ENCODE data around the gene RASGRP2.

The RASGRP2 gene

GRCh38 chr11:64718084-64718779 lies 25.7 kb downstream of the RASGRP2 start:
- Histone ChIP-seq H3K27ac (no peak overlapping the region), H3K4me3 (ENCODE audit: low read depth, low read length) (no peak overlapping the region), H3K27me3 (ENCODE audit: insufficient read depth, low read depth, severe bottlenecking) (peaks cover 22% of the 10 kb centered on the region), H3K36me3 (no peaks in the 10 kb centered on the region), H3K9me3 (ENCODE audit: severe bottlenecking) (no peaks in the 10 kb centered on the region)
- no peak for DNase-seq
- TF ChIP-seq CTCF (IDR thresholded peaks at IDR 0.05; ENCODE audit: low read depth, low read length), result no peak

DNA sequence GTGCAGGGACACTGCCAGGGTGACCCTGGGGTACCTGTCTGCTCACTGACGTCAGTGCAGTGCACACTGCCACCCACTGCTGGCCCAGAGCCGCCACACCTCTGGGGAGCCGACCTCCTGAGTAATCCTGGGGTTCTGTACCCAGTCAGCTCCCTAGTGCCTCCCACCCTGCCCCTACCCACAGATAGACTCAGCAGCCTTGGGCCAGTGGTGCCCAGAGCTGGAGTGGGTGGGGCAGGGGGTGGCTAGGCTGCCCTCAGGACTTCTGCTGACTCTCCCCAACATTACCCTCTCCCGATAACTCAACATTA lies 26.7 kb downstream of the RASGRP2 start:
- peak; percentile 24; the same call in 1 of the 2 replicates for TF ChIP-seq CTCF (IDR thresholded peaks at IDR 0.05; ENCODE audit: low read depth, low read length)
- Histone ChIP-seq H3K9me3 (ENCODE audit: severe bottlenecking) (no peaks in the 10 kb centered on the region), H3K27me3 (ENCODE audit: insufficient read depth, low read depth, severe bottlenecking) (peaks cover 28% of the 10 kb centered on the region), H3K36me3 (no peaks in the 10 kb centered on the region), H3K4me3 (ENCODE audit: low read depth, low read length) (no peak overlapping the region), H3K27ac (no peak overlapping the region)
- DNase-seq, result no peak

GRCh38 chr11:64716473-64717267 lies 27.3 kb downstream of the RASGRP2 start:
- no peak for TF ChIP-seq CTCF (IDR thresholded peaks at IDR 0.05; ENCODE audit: low read depth, low read length)
- no peaks in the 10 kb centered on the region for H3K9me3 ChIP-seq (ENCODE audit: severe bottlenecking)
- no peak overlapping the region for H3K27ac ChIP-seq
- no peak for DNase-seq
- no peak overlapping the region for H3K4me3 ChIP-seq (ENCODE audit: low read depth, low read length)
- H3K36me3 ChIP-seq, result no peaks in the 10 kb centered on the region
- H3K27me3 ChIP-seq (ENCODE audit: insufficient read depth, low read depth, severe bottlenecking), result peaks cover 22% of the 10 kb centered on the region

- no peak overlapping the region for H3K27ac ChIP-seq
- peaks cover 18% of the 10 kb centered on the region for H3K27me3 ChIP-seq (ENCODE audit: insufficient read depth, low read depth, severe bottlenecking)
- DNase-seq, result no peak
- no peak overlapping the region for H3K4me3 ChIP-seq (ENCODE audit: low read depth, low read length)
- H3K36me3 ChIP-seq, result no peaks in the 10 kb centered on the region
- H3K9me3 ChIP-seq (ENCODE audit: severe bottlenecking), result no peaks in the 10 kb centered on the region
- no peak for TF ChIP-seq CTCF (IDR thresholded peaks at IDR 0.05; ENCODE audit: low read depth, low read length)
These were observed 28.0 kb downstream of the RASGRP2 start for GRCh38 chr11:64715756-64716472.

DNA sequence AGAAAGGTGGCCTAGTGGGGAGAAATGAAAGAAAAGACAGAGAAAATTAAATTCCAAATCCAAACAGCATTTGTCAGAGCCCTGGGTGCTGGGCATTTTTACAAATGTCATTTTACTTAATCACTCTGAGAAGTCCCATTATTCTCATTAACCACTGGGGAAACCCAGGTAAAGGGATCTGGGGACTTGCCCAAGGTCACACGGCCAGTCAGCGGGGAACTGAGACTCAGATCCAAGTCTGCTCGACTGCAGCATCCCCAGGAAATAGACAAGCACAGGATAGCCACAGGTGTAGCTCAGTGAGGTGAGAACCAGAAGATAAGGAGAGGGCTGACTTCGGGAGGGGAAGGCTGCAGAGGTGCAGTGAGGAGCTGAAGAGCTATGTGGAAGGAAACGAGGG lies 28.8 kb downstream of the RASGRP2 start:
- no peaks in the 10 kb centered on the region for H3K36me3 ChIP-seq
- H3K9me3 ChIP-seq (ENCODE audit: severe bottlenecking), result no peaks in the 10 kb centered on the region
- no peak for DNase-seq
- TF ChIP-seq CTCF (IDR thresholded peaks at IDR 0.05; ENCODE audit: low read depth, low read length), result no peak
- H3K27ac ChIP-seq, result no peak overlapping the region
- peaks cover 18% of the 10 kb centered on the region for H3K27me3 ChIP-seq (ENCODE audit: insufficient read depth, low read depth, severe bottlenecking)
- H3K4me3 ChIP-seq (ENCODE audit: low read depth, low read length), result no peak overlapping the region

Measured in WERI-Rb-1 (cell line).